IMR-90 (cell line): ENCODE results near the gene COX8A. TPM values are rescaled to one million over a fixed set of nuclear protein-coding genes. Genes with fewer than 3 reads are reported as not detected.

Experiments used
- ATAC-seq: fragments of 200-7000 bp; cut with Tn5 transposase; 2 replicates; pipeline ENCODE4 v1.9.1; 2020; ENCODE audit warnings: low read depth, mild to moderate bottlenecking, moderate library complexity
- BruUV-seq: library from RNA; stranded (reverse); fragments of 400-500 nt; replicated peaks from 2 replicates; lab custom pipeline; 2021; lab: Mats Ljungman, UMichigan
- CTCF ChIA-PET: fragments of 300-600 bp; formaldehyde crosslinking; extraction: SDS; loops from one replicate; lab custom pipeline; 2021; ENCODE audit warnings: antibody characterized with exemption; lab: Yijun Ruan, JAX
- POLR2A ChIA-PET: fragments of 300-600 bp; sonication (Branson Sonifier 250); formaldehyde crosslinking; loops from one replicate; lab custom pipeline; 2022; ENCODE audit warnings: antibody characterized with exemption; ENCODE audit not compliant: unreplicated experiment; lab: Charles Lee
- DNase-seq: peaks from one replicate; pipeline ENCODE4 v3.0.0; 2013
- H2AFZ ChIP-seq: replicated peaks from 2 replicates; pipeline ENCODE3; 2013; ENCODE audit warnings: low read length, mild to moderate bottlenecking; ENCODE audit not compliant: poor library complexity
- H2AK5ac ChIP-seq: 2 replicates; pipeline ENCODE4 v1.6.1; 2013; ENCODE audit warnings: low read depth, low read length, inconsistent platforms
- H2AK9ac ChIP-seq: replicated peaks from 2 replicates; pipeline ENCODE3; 2013; ENCODE audit warnings: mild to moderate bottlenecking, low read depth, low read length, moderate library complexity; ENCODE audit not compliant: poor library complexity
- H2BK120ac ChIP-seq: 2 replicates; pipeline ENCODE4 v1.6.1; 2013; ENCODE audit warnings: low read depth, low read length, inconsistent platforms
- H2BK15ac ChIP-seq: 3 replicates; pipeline ENCODE4 v1.6.1; 2013; ENCODE audit warnings: low read depth, low read length, inconsistent platforms
- H2BK20ac ChIP-seq: 2 replicates; pipeline ENCODE4 v1.6.1; 2013; ENCODE audit warnings: low read depth, mild to moderate bottlenecking, inconsistent platforms, low read length, moderate library complexity
- H2BK5ac ChIP-seq: 2 replicates; pipeline ENCODE4 v1.6.1; 2013; ENCODE audit warnings: mild to moderate bottlenecking, low read depth, low read length, inconsistent platforms; ENCODE audit not compliant: poor library complexity, severe bottlenecking
- H3K14ac ChIP-seq: replicated peaks from 2 replicates; pipeline ENCODE4 v1.6.1; 2013; ENCODE audit warnings: low read depth, low read length, inconsistent platforms
- H3K18ac ChIP-seq: 2 replicates; pipeline ENCODE4 v1.6.1; 2013; ENCODE audit warnings: low read depth, low read length, control low read depth
- H3K23ac ChIP-seq: 2 replicates; pipeline ENCODE4 v1.6.1; 2013; ENCODE audit warnings: low read depth, low read length, inconsistent platforms
- H3K27ac ChIP-seq: 2 replicates; pipeline ENCODE4 v1.5.1; 2013; ENCODE audit warnings: mild to moderate bottlenecking, control low read depth, low read length; ENCODE audit not compliant: insufficient read depth
- H3K27me3 ChIP-seq: 2 replicates; pipeline ENCODE4 v1.6.1; 2013; ENCODE audit warnings: low read length; ENCODE audit not compliant: control insufficient read depth, insufficient read depth
- H3K36me3 ChIP-seq: 2 replicates; pipeline ENCODE4 v1.6.1; 2013; ENCODE audit warnings: low read length, mixed read lengths; ENCODE audit not compliant: control insufficient read depth, insufficient read depth
- H3K4ac ChIP-seq: 2 replicates; pipeline ENCODE4 v1.6.1; 2013; ENCODE audit warnings: low read depth, low read length, inconsistent platforms
- H3K4me1 ChIP-seq: 2 replicates; pipeline ENCODE4 v1.6.1; 2013; ENCODE audit warnings: low read length, mixed read lengths; ENCODE audit not compliant: control insufficient read depth, insufficient read depth
- H3K4me2 ChIP-seq: 2 replicates; pipeline ENCODE4 v1.6.1; 2013; ENCODE audit warnings: low read depth, mild to moderate bottlenecking, control low read depth, low read length, moderate library complexity
- H3K4me3 ChIP-seq: 2 replicates; pipeline ENCODE4 v1.5.1; 2013; ENCODE audit warnings: low read depth, mild to moderate bottlenecking, control low read depth, low read length, moderate library complexity; ENCODE audit not compliant: insufficient read depth
- H3K56ac ChIP-seq: 2 replicates; pipeline ENCODE4 v1.6.1; 2013; ENCODE audit warnings: low read length, inconsistent platforms; ENCODE audit not compliant: insufficient read depth; ENCODE audit errors: extremely low read depth
- H3K79me1 ChIP-seq, 2 experiments: 2 replicates each; pipeline ENCODE4 v1.6.1; 2013; ENCODE audit warnings: low read length in 2 of 2, inconsistent platforms in 1 of 2, low read depth in 1 of 2
- H3K9ac ChIP-seq: 2 replicates; pipeline ENCODE4 v1.6.1; 2013; ENCODE audit warnings: low read depth, low read length, control low read depth
- H3K9me1 ChIP-seq: 2 replicates; pipeline ENCODE4 v1.6.1; 2013; ENCODE audit warnings: low read length, inconsistent platforms; ENCODE audit not compliant: insufficient read depth
- H3K9me3 ChIP-seq: 2 replicates; pipeline ENCODE4 v1.6.1; 2013; ENCODE audit warnings: low read length; ENCODE audit not compliant: control insufficient read depth, insufficient read depth
- H4K20me1 ChIP-seq: 2 replicates; pipeline ENCODE4 v1.6.1; 2013; ENCODE audit warnings: low read length, inconsistent platforms; ENCODE audit not compliant: insufficient read depth
- H4K5ac ChIP-seq: 2 replicates; pipeline ENCODE4 v1.6.1; 2013; ENCODE audit warnings: mild to moderate bottlenecking, low read depth, low read length, control low read depth
- H4K8ac ChIP-seq, 2 experiments: 2 replicates each; pipeline ENCODE4 v1.6.1; 2013; ENCODE audit warnings: low read depth in 2 of 2, low read length in 2 of 2, control low read depth in 1 of 2, inconsistent platforms in 1 of 2
- H4K91ac ChIP-seq: 2 replicates; pipeline ENCODE4 v1.6.1; 2013; ENCODE audit warnings: low read depth, low read length, inconsistent platforms; ENCODE audit not compliant: insufficient read depth
- BHLHE40 ChIP-seq: fragments of 150-350 bp; IDR thresholded peaks from 2 replicates; pipeline ENCODE4 v1.6.1; 2016; ENCODE audit warnings: mild to moderate bottlenecking, low read depth, low read length
- CEBPB ChIP-seq: IDR thresholded peaks from 2 replicates; pipeline ENCODE4 v1.6.1; 2012; ENCODE audit warnings: low read depth, low read length, improper control_type of control experiment
- CHD1 ChIP-seq: IDR thresholded peaks from 2 replicates; pipeline ENCODE4 v1.6.1; 2012; ENCODE audit warnings: low read depth, low read length, improper control_type of control experiment
- ELK1 ChIP-seq: fragments of 150-350 bp; IDR thresholded peaks from 2 replicates; pipeline ENCODE4 v1.6.1; 2016; ENCODE audit warnings: low read depth, mild to moderate bottlenecking, low read length, moderate library complexity, borderline replicate concordance
- FOS ChIP-seq: fragments of 150-350 bp; IDR thresholded peaks from 2 replicates; pipeline ENCODE4 v1.6.1; 2016; ENCODE audit warnings: low read depth, low read length
- MAFK ChIP-seq: IDR thresholded peaks from 2 replicates; pipeline ENCODE4 v1.6.1; 2012; ENCODE audit warnings: low read depth, low read length, improper control_type of control experiment
- MAZ ChIP-seq: IDR thresholded peaks from 2 replicates; pipeline ENCODE4 v1.6.1; 2012; ENCODE audit warnings: low read depth, mild to moderate bottlenecking, low read length, improper control_type of control experiment, moderate library complexity, borderline replicate concordance
- MXI1 ChIP-seq: IDR thresholded peaks from 2 replicates; pipeline ENCODE4 v1.6.1; 2012; ENCODE audit warnings: low read depth, mild to moderate bottlenecking, low read length, moderate library complexity, borderline replicate concordance
- NFE2L2 ChIP-seq: fragments of 150-350 bp; IDR thresholded peaks from 2 replicates; pipeline ENCODE4 v1.6.1; 2016; ENCODE audit warnings: low read depth, mild to moderate bottlenecking, low read length
- POLR2A ChIP-seq: IDR thresholded peaks from 2 replicates; pipeline ENCODE4 v1.6.1; 2012; ENCODE audit warnings: mild to moderate bottlenecking, low read depth, low read length
- RAD21 ChIP-seq: IDR thresholded peaks from 2 replicates; pipeline ENCODE4 v1.6.1; 2012; ENCODE audit warnings: low read length, improper control_type of control experiment
- RCOR1 ChIP-seq: IDR thresholded peaks from 2 replicates; pipeline ENCODE4 v1.6.1; 2012; ENCODE audit warnings: mild to moderate bottlenecking, low read length, improper control_type of control experiment; ENCODE audit not compliant: insufficient replicate concordance
- RFX5 ChIP-seq: IDR thresholded peaks from 2 replicates; pipeline ENCODE4 v1.8.0; 2012; ENCODE audit warnings: low read depth, mild to moderate bottlenecking, low read length, moderate library complexity
- SMC3 ChIP-seq: fragments of 150-350 bp; IDR thresholded peaks from 2 replicates; pipeline ENCODE4 v1.6.1; 2016; ENCODE audit warnings: low read depth, mild to moderate bottlenecking, antibody characterized with exemption, low read length, moderate library complexity
- USF2 ChIP-seq: fragments of 150-350 bp; IDR thresholded peaks from 2 replicates; pipeline ENCODE4 v1.6.1; 2017; ENCODE audit warnings: mild to moderate bottlenecking, antibody characterized with exemption, low read length, low read depth
- WGBS, 2 experiments: methylation state at CpG; one replicate each; pipeline versions ENCODE4 v1.1.5 to v1.1.7; 2013; ENCODE audit warnings: missing lambda C conversion rate in 2 of 2; ENCODE audit not compliant: insufficient read length in 1 of 2; ENCODE audit errors: extremely low coverage in 2 of 2; 5-methylcytosine and 5-hydroxymethylcytosine counted together
- dilution Hi-C: fragments of 300-500 bp; cut with HindIII; formaldehyde crosslinking; loops from one replicate; pipeline ENCODE4 v1.14.3; 2018; ENCODE audit warnings: low sequenced_read_pairs; ENCODE audit not compliant: unreplicated experiment
- in situ Hi-C: fragments of 300-500 bp; cut with MboI; formaldehyde crosslinking; loops from 3 replicates; pipeline ENCODE4 v1.14.3; 2019; ENCODE audit warnings: low sequenced_read_pairs, inconsistent platforms, mixed read lengths
- intact Hi-C: fragments of 100-400 bp; cut with micrococcal nuclease; formaldehyde crosslinking; loops from 2 replicates; pipeline ENCODE4 v1.10.0; 2022
- polyA plus RNA-seq, 3 experiments: library from polyadenylated mRNA; depleted of rRNA; stranded (reverse); fragments of >200 nt; gene quantifications; 2 replicates each; pipeline ENCODE4 v1.2.3, GENCODE V29; 2012; ENCODE audit warnings: low replicate concordance in 1 of 3
- total RNA-seq: library from RNA; depleted of rRNA; stranded (reverse); fragments of >200 nt; gene quantifications from 2 replicates; pipeline ENCODE4 v1.2.3, GENCODE V29; 2012

Gene COX8A
- total and polyA plus RNA-seq, 2 of the 4 experiments (the other 2 are of a cell fraction), result 250 to 598 TPM

GRCh38 chr11:63938479-63939396 lies 35.7 kb upstream of the COX8A start, which contains the start of gene NAA40:
NAA40 (plus strand) TSS chr11:63939002; CDS start chr11:63939097, 95 bp downstream.
- no peaks in the 10 kb centered on the region for H3K36me3 ChIP-seq
- H2BK120ac ChIP-seq, result peak within 1 kb of the TSS; percentile 13; the same call in 1 of the 2 replicates
- H4K20me1 ChIP-seq, result peaks cover 3% of the 10 kb centered on the region; the same call in 1 of the 2 replicates
- intact Hi-C loops, result loop anchor here (2.0 kb wide), 1 partner anchor 22 kb away; the partner anchor contains the start of gene RCOR2
- H3K4ac ChIP-seq, result peak within 1 kb of the TSS; percentile 83
- peak within 1 kb of the TSS; percentile 96 for H2AK9ac ChIP-seq
- POLR2A ChIA-PET, result no interaction called here
- ATAC-seq (peak; percentile 98), DNase-seq (peak; percentile 94)
- peak within 1 kb of the TSS; percentile 53 for H3K56ac ChIP-seq
- H3K23ac ChIP-seq, result peak within 1 kb of the TSS; percentile 81
- H4K8ac ChIP-seq, result peak within 1 kb of the TSS; percentile 90 to 96
- H3K79me1 ChIP-seq, result peaks cover 20 to 41% of the 10 kb centered on the region in 2 experiments
- H2BK20ac ChIP-seq, result peak within 1 kb of the TSS; percentile 37; the same call in 1 of the 2 replicates
- WGBS, 2 experiments, result 0% methylated on average over 25 of the region's 92 CpGs; no CpG with 5 or more reads in 1 of the 2 experiments
- H2AK5ac ChIP-seq, result peak within 1 kb of the TSS; percentile 79; the same call in 1 of the 2 replicates
- H3K27me3 ChIP-seq, result no peaks in the 10 kb centered on the region
- H3K4me2 ChIP-seq, result peak within 1 kb of the TSS; percentile 99
- peak within 1 kb of the TSS; percentile 90 for H3K4me3 ChIP-seq
- H2BK5ac ChIP-seq, result peak within 1 kb of the TSS; percentile 59
- H2BK15ac ChIP-seq, result no peak within 1 kb of the TSS; the same call in 2 of the 3 replicates
- dilution Hi-C loops, result no loop called here
- peak within 1 kb of the TSS; percentile 98 for H2AFZ ChIP-seq
- no peaks in the 10 kb centered on the region for H3K9me1 ChIP-seq
- in situ Hi-C loops, result loop anchor here (25.0 kb wide), 1 partner anchor 451 kb away; the partner anchor contains the start of gene PLAAT5
- no peaks in the 10 kb centered on the region for H3K9me3 ChIP-seq
- H3K14ac ChIP-seq, result peak within 1 kb of the TSS; percentile 95
- peak within 1 kb of the TSS; percentile 83; the same call in 1 of the 2 replicates for H4K91ac ChIP-seq
- H3K9ac ChIP-seq, result peak within 1 kb of the TSS; percentile 91
- no TSS peak for BruUV-seq
- H3K4me1 ChIP-seq, result no peaks in the 10 kb centered on the region
- peak within 1 kb of the TSS; percentile 36; the same call in 1 of the 2 replicates for H3K18ac ChIP-seq
- H3K27ac ChIP-seq, result peak within 1 kb of the TSS; percentile 81
- CTCF ChIA-PET, result no interaction called here
- peak within 1 kb of the TSS; percentile 53 for H4K5ac ChIP-seq
- TF ChIP-seq POLR2A (no peak), RFX5 (no peak), RAD21 (no peak), FOS (no peak), CEBPB (no peak), BHLHE40 (peak; percentile 81), USF2 (peak; percentile 89), RCOR1 (no peak), MAFK (no peak), NFE2L2 (no peak), MXI1 (peak; percentile 85), SMC3 (no peak), CHD1 (no peak), ELK1 (no peak), MAZ (peak; percentile 95)
